Rectal smooth muscle tissue (tissue), 1 donor: Measurements from ENCODE around the gene FAM9C.

Source experiments
- H3K27ac ChIP-seq: one replicate; pipeline ENCODE4 v1.7.0; 2013; ENCODE audit warnings: low read depth, low read length, inconsistent platforms
- H3K27me3 ChIP-seq: one replicate; pipeline ENCODE4 v1.7.0; 2013; ENCODE audit warnings: low read length; ENCODE audit not compliant: control insufficient read depth, insufficient read depth
- H3K36me3 ChIP-seq: one replicate; pipeline ENCODE4 v1.7.0; 2013; ENCODE audit warnings: low read length; ENCODE audit not compliant: control insufficient read depth, insufficient read depth
- H3K4me1 ChIP-seq: one replicate; pipeline ENCODE4 v1.7.0; 2013; ENCODE audit warnings: low read length; ENCODE audit not compliant: control insufficient read depth, insufficient read depth
- H3K4me3 ChIP-seq: one replicate; pipeline ENCODE4 v1.7.0; 2013; ENCODE audit warnings: low read length
- H3K9ac ChIP-seq: one replicate; pipeline ENCODE4 v1.7.0; 2013; ENCODE audit warnings: low read length

FAM9C gene

GRCh38 chrX:13007519-13008188 is 36.8 kb downstream of the FAM9C start:
- no peaks in the 10 kb centered on the region for H3K27me3 ChIP-seq
- peaks cover 7% of the 10 kb centered on the region for H3K4me1 ChIP-seq
- no peaks in the 10 kb centered on the region for H3K36me3 ChIP-seq
- no peak overlapping the region for H3K9ac ChIP-seq
- H3K27ac ChIP-seq: no peak overlapping the region
- H3K4me3 ChIP-seq: no peak overlapping the region

- H3K4me1 ChIP-seq: peaks cover 7% of the 10 kb centered on the region
- H3K27me3 ChIP-seq: no peaks in the 10 kb centered on the region
- no peak overlapping the region for H3K9ac ChIP-seq
- no peaks in the 10 kb centered on the region for H3K36me3 ChIP-seq
- H3K27ac ChIP-seq: no peak overlapping the region
- H3K4me3 ChIP-seq: no peak overlapping the region
Observed at GRCh38 chrX:13005661-13006473, 38.6 kb downstream of the FAM9C start.

- Histone ChIP-seq H3K27ac (no peak overlapping the region), H3K9ac (no peak overlapping the region), H3K27me3 (no peaks in the 10 kb centered on the region), H3K4me3 (no peak overlapping the region), H3K4me1 (peaks cover under 1% of the 10 kb centered on the region), H3K36me3 (no peaks in the 10 kb centered on the region)
Observed at GRCh38 chrX:13001961-13002671, 42.3 kb downstream of the FAM9C start.

- Histone ChIP-seq H3K9ac (no peak overlapping the region), H3K4me1 (no peaks in the 10 kb centered on the region), H3K36me3 (no peaks in the 10 kb centered on the region), H3K4me3 (no peak overlapping the region), H3K27me3 (no peaks in the 10 kb centered on the region), H3K27ac (no peak overlapping the region)
Observed at GRCh38 chrX:13001097-13001496, 43.3 kb downstream of the FAM9C start.

GRCh38 chrX:13000301-13000811 is 44.1 kb downstream of the FAM9C start:
- H3K4me1 ChIP-seq: no peaks in the 10 kb centered on the region
- H3K27me3 ChIP-seq: no peaks in the 10 kb centered on the region
- H3K36me3 ChIP-seq: no peaks in the 10 kb centered on the region
- H3K27ac ChIP-seq: no peak overlapping the region
- no peak overlapping the region for H3K4me3 ChIP-seq
- H3K9ac ChIP-seq: no peak overlapping the region

- Histone ChIP-seq H3K27ac (no peak overlapping the region), H3K4me1 (no peaks in the 10 kb centered on the region), H3K27me3 (no peaks in the 10 kb centered on the region), H3K36me3 (no peaks in the 10 kb centered on the region), H3K9ac (no peak overlapping the region), H3K4me3 (no peak overlapping the region)
Observed at GRCh38 chrX:12999422-12999821, 45.0 kb downstream of the FAM9C start.

GRCh38 chrX:12997906-12998687 is 46.3 kb downstream of the FAM9C start:
- H3K36me3 ChIP-seq: no peaks in the 10 kb centered on the region
- no peak overlapping the region for H3K9ac ChIP-seq
- no peak overlapping the region for H3K4me3 ChIP-seq
- H3K27ac ChIP-seq: no peak overlapping the region
- H3K4me1 ChIP-seq: no peaks in the 10 kb centered on the region
- no peaks in the 10 kb centered on the region for H3K27me3 ChIP-seq

GRCh38 chrX:12996934-12997435 is 47.4 kb downstream of the FAM9C start:
- Histone ChIP-seq H3K4me1 (no peaks in the 10 kb centered on the region), H3K36me3 (no peaks in the 10 kb centered on the region), H3K4me3 (no peak overlapping the region), H3K9ac (no peak overlapping the region), H3K27ac (no peak overlapping the region), H3K27me3 (no peaks in the 10 kb centered on the region)

- H3K27ac ChIP-seq: no peak overlapping the region
- no peak overlapping the region for H3K9ac ChIP-seq
- H3K27me3 ChIP-seq: no peaks in the 10 kb centered on the region
- H3K4me3 ChIP-seq: no peak overlapping the region
- H3K4me1 ChIP-seq: no peaks in the 10 kb centered on the region
- H3K36me3 ChIP-seq: no peaks in the 10 kb centered on the region
Observed at GRCh38 chrX:12994321-12994720, 50.1 kb downstream of the FAM9C start.

GRCh38 chrX:12993826-12994225 is 50.6 kb downstream of the FAM9C start:
- Histone ChIP-seq H3K4me1 (no peaks in the 10 kb centered on the region), H3K36me3 (no peaks in the 10 kb centered on the region), H3K27ac (no peak overlapping the region), H3K27me3 (no peaks in the 10 kb centered on the region), H3K4me3 (no peak overlapping the region), H3K9ac (no peak overlapping the region)

- H3K27me3 ChIP-seq: no peaks in the 10 kb centered on the region
- H3K9ac ChIP-seq: no peak overlapping the region
- H3K4me3 ChIP-seq: no peak overlapping the region
- no peaks in the 10 kb centered on the region for H3K4me1 ChIP-seq
- H3K27ac ChIP-seq: no peak overlapping the region
- no peaks in the 10 kb centered on the region for H3K36me3 ChIP-seq
Observed at GRCh38 chrX:12992544-12993118, 51.8 kb downstream of the FAM9C start.
